Activated effector memory CD4-positive, alpha-beta T cell treated with Interleukin-2 at 50 U/mL for 16 hours (primary cell): Measurements from ENCODE around the gene CEMP1.
A peak's percentile ranks its signal among the peaks of the same experiment; 100 is the strongest.
"Not testable (repeated sequence)": the region's sequence is repeated elsewhere in the genome, so short reads cannot be mapped to it uniquely, and the experiment has no call there.

Source experiments
- DNase-seq: peaks from one replicate; pipeline ENCODE4 v3.0.0-alpha.2; 2020

The CEMP1 gene

GRCh38 chr16:2535625-2536013 lies 4.4 kb upstream of the CEMP1 start:
- no peak for DNase-seq

DNA sequence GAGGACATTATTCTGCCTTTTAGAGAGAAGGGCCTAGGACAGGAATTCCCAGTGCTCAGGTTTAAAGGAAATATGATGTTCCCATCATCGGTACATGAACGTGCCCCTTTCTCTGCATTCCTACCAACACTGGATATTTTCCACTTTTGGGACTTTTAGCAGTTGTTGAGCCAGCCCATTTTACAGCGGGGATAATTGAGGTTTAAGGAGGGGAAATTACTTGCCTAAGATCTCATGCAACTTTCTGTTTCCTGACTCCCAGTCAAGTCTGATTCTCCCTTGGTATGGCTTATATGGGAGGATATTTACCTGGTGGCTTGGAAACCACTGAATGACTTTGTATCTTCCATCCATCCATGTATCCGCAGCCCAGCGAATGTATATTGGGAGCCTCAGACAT lies 3.1 kb upstream of the CEMP1 start:
- DNase-seq: not testable (repeated sequence)

DNA sequence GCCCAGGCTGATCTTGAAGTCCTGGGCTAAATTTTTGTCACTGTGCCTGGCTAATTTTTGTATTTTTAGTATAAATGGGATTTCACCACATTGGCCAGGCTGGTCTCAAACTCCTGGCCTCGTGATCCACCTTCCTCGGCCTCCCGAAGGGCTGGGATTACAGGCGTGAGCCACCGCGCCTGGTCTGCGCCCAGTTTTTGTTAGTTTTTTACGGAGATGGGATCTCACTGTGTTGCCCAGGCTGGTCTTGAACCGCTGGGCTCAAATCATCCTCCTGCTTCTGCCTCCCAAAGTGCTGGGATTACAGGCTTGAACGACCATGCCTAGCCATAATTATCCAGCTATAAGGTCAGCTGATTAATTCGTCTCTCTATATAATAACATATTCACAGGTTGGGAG lies 2.7 kb upstream of the CEMP1 start:
- no peak for DNase-seq

- DNase-seq: not testable (repeated sequence)
Measured at GRCh38 chr16:2533142-2533755, 2.0 kb upstream of the CEMP1 start.

GRCh38 chr16:2532494-2533141 lies 1.4 kb upstream of the CEMP1 start:
- peak; percentile 50 for DNase-seq

DNA sequence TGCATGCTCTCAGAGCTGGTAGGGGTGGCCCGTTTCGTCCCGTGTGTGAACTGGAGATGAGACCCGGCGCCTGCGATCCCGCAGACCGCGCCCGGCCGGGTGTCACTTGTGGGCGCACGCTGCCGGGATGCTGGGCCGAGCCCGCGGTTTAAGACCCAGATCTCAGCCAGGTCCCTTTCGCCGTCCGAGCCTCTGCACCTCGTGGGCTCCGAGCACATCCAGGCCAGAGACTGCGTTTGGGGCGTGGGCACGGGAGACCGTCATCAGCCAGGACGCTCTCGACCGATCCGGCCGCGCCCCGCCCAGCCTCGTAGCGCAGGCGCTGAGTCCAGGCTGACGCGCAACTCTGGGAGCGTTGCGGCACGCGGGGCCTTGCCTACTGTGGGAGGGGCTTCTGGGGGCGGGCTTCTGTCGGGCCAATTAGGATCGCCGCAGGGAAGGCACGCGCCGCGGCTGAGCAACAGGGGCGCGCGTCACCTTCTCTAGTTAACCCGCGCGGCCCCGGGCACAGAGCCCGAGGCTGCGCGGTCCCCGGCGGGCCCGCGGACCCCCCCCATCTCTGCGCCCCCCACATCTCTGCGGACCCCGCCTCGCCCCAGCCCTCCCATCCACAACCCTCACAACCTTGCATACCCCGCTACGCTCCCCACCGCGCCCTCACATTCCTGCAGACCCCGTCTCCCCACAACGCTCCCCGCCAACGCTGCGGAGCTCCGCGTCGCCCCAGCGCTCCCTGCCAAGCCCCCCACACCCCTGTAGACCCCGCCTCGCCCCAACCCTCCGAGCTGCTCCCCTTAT lies 687 bp upstream of the CEMP1 start:
- DNase-seq: peak; percentile 97

GRCh38 chr16:2530629-2531318 lies 434 bp downstream of the CEMP1 start:
- DNase-seq: no peak

GRCh38 chr16:2529961-2530628 lies 1.1 kb downstream of the CEMP1 start:
- DNase-seq: no peak

GRCh38 chr16:2529061-2529931 lies 1.9 kb downstream of the CEMP1 start:
- DNase-seq: no peak

DNA sequence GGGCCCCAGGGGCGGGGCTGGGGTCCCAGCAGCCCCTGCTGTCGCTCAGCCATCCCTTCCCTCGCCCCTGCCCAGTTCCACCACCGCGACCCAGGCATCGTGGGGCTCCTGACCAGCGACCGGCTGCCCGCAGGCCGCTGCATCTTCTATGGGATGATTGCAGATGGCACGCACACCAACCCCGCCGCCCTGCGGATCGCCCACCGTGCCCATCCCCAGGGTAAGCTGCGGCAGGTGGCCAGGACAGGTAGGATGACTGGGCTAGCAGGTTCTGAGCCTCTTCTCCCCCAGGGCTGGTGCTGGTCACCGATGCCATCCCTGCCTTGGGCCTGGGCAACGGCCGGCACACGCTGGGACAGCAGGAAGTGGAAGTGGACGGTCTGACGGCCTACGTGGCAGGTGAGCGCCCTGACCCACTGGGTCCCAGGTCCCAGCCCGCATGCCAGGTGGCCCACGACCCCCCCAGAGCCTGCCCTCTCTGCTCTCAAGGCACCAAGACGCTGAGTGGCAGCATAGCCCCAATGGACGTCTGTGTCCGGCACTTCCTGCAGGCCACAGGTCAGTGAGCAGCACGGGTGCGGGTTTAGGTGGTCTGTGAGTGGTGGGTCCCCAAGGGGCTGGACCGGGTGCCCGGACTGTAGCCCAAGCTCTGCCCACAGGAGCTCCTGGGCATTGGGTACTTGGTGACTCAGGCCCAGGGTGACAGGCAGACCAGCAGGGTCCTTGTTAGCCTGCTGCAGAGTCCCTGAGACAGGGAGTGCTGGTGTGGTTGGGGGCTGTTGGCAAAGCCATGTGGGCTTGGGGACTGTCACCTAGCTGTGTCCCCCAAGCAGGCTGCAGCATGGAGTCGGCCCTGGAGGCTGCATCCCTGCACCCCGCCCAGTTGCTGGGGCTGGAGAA lies 2.8 kb downstream of the CEMP1 start:
- DNase-seq: no peak

DNA sequence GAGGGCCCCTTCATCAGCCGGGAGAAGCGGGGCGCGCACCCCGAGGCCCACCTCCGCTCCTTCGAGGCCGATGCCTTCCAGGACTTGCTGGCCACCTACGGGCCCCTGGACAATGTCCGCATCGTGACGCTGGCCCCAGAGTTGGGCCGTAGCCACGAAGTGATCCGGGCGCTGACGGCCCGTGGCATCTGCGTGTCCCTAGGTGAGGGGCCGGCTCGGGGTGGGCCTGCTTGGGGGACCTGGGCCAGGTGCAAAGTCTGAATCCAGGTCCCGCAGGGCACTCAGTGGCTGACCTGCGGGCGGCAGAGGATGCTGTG lies 3.5 kb downstream of the CEMP1 start:
- no peak for DNase-seq

DNA sequence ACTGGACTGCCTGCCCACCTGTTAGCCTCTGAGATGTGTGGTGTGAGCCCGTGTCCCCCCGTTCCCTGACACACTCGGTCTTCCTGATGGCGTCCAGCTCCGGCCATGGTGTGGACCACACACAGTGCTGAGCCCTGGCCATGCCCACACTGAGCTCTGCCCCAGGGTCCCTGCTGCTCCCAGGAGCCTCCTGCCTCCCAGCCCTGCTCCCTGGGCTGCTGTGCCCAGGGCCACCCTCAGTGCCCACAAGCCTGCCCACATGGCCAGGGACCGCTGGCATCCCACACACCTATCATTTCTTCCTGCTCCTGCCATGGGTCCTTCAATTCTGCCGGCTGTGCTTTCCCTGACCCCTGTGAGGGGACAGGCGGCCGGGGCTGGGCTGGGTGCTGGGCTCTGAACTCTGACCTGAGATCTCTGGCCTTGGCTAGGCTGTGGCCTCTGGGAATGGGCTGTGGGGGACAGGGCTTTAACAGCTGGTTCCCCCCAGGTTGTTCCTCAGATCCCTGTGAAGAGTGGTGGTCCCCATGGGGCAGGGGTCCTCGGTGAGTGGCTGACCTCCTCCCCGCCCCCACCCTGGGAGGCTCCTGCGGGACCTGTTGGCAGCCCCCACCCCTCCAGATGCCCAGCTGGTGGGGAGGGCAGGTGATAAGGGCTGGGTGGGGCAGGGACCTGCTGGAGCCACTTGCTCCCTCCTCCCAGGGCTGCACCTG lies 4.0 kb downstream of the CEMP1 start:
- DNase-seq: no peak

- DNase-seq: no peak
Measured at GRCh38 chr16:2526135-2526534, 5.1 kb downstream of the CEMP1 start.

GRCh38 chr16:2524339-2524938 lies 6.8 kb downstream of the CEMP1 start:
- no peak for DNase-seq

GRCh38 chr16:2523801-2524231 lies 7.4 kb downstream of the CEMP1 start:
- no peak for DNase-seq

- peak; percentile 57 for DNase-seq
Measured at GRCh38 chr16:2520784-2521531, 10.2 kb downstream of the CEMP1 start.

GRCh38 chr16:2520097-2520783 lies 11.0 kb downstream of the CEMP1 start, which contains the start of gene AMDHD2:
AMDHD2 (plus strand) TSS chr16:2520371; CDS start chr16:2520459, 88 bp downstream.
- DNase-seq: peak; percentile 86

- no peak for DNase-seq
Measured at GRCh38 chr16:2519711-2520080, 11.5 kb downstream of the CEMP1 start.
